GM10847 (cell line): ENCODE results near the gene TEX19.

Source experiments
- POLR2A ChIP-seq: IDR thresholded peaks from 2 replicates; pipeline ENCODE4 v1.6.1; 2011; ENCODE audit not compliant: insufficient read length; ENCODE audit errors: extremely low read depth

TEX19 gene

DNA sequence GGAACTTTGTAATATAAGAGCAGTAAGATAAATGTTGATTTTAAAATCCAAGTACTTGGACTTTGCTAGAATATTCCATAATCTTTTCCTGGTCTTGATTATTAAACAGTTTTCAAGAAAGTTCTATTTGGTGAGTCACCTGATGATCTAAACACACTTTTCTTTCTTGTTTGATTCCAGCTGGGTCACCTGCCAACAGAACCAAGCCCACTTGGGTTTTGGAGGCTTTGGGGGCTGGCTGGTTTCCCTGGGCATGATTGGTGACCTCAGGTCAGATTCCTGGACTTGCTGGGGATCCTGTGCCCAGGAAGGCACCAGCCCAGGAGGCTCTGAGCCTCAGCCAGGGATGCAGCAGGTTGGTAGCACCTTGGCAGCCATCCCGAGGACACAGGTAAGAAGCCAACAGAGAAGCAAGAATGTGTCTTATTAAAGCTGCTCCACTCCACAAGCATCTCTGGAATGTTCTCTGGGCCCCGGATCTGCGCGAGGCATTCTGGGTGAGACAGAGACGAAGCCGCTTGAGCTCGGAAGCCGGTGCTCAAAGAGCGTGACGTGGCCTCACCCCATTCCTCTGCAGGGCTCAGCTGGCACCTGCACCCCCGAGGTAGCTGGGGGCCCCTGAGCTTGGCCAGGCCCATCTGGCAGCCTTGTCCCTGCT lies 3.1 kb upstream of the TEX19 start:
- TF ChIP-seq POLR2A: no peak

GRCh38 chr17:82356845-82357355 lies 2.1 kb upstream of the TEX19 start:
- no peak for TF ChIP-seq POLR2A

GRCh38 chr17:82357394-82357793 lies 1.7 kb upstream of the TEX19 start:
- no peak for TF ChIP-seq POLR2A

- no peak for TF ChIP-seq POLR2A
Observed at GRCh38 chr17:82361885-82362633, 3.0 kb downstream of the TEX19 start.

GRCh38 chr17:82365606-82366295 lies 6.7 kb downstream of the TEX19 start:
- no peak for TF ChIP-seq POLR2A

GRCh38 chr17:82366749-82367148 lies 7.7 kb downstream of the TEX19 start:
- TF ChIP-seq POLR2A: no peak

DNA sequence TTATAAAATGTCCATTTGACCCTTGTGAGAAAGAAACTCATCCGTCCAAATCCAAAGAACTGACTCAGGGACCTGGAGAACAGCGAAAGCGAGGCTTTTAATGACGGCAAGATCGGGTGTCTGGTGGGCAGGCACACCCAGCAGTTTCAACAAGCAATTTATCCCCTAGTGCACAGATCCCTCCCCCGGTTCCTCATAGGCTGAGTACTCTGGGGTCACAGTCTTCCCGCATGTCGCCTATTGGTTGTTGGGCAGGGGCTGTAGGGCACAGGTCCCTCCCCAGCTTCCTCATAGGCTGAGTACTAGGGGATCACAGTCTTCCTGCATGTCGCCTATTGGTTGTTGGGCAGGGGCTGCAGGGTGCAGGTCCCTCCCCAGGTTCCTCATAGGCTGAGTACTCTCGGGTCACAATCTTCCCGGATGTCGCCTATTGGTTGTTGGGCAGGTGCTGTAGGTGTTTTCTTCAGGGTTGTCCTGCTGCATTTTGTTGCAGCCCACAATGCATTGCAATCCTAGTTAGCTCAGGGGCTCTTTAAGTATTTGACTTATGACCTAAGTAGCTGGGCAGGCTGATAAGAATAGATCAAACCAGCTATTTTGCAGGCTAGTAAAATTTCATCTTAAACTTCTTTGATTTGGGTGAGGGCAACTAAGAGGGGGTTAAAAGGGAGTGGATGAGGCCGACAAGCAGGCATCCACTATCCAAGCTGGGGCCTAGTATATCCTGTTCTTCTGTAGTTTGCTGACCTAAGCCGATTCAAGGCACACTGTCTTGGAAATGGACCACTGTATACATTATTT lies 8.9 kb downstream of the TEX19 start:
- TF ChIP-seq POLR2A: no peak

- TF ChIP-seq POLR2A: no peak
Observed at GRCh38 chr17:82369211-82369610, 10.2 kb downstream of the TEX19 start.

DNA sequence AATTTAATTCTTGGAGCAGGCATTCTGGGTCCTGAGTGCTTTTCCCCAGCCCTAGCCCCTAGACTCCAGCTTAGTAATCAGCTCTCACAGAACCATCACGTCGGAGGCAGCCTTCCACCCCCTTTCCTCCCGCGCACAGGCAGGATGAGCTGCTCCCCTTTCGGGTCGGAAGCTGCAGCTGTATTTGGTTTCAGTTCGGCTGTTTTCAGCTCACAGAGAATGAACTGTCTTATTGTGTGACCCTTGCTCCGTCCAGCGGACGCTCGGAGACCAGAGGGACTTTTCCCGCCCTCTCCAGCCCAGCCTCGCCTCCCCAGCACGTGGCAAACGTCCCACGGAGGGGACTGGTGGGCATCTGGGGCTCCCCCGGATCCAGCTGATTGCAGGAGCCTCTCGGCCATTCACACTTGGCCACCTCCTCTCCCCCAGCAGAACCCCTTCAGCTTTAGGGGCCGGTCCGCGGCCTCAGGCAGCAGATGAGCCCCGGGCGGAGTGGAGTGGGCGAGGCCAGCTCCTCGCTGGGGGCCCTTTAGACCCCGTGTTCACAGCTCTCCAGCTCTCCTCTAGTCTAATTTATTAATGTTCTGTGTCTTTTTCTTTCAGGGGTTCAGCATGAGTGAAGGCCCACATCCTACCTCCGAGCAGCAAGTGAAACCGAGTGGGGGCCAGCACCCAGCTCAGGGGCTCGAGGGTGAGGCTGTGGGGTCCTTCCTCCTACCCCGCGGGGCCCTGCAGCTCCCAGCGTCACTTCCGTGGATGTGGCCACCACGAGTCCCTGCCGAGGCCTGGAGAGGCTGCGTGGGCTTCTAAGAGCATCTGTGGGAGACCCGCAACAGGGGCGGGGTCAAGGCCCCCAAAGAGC lies 11.7 kb downstream of the TEX19 start:
- no peak for TF ChIP-seq POLR2A

GRCh38 chr17:82371333-82372248 lies 12.5 kb downstream of the TEX19 start, which contains the start of gene UTS2R:
Gene UTS2R (plus strand): TSS chr17:82371765. CDS start chr17:82374325, 2,560 bp downstream.
- no peak for TF ChIP-seq POLR2A

DNA sequence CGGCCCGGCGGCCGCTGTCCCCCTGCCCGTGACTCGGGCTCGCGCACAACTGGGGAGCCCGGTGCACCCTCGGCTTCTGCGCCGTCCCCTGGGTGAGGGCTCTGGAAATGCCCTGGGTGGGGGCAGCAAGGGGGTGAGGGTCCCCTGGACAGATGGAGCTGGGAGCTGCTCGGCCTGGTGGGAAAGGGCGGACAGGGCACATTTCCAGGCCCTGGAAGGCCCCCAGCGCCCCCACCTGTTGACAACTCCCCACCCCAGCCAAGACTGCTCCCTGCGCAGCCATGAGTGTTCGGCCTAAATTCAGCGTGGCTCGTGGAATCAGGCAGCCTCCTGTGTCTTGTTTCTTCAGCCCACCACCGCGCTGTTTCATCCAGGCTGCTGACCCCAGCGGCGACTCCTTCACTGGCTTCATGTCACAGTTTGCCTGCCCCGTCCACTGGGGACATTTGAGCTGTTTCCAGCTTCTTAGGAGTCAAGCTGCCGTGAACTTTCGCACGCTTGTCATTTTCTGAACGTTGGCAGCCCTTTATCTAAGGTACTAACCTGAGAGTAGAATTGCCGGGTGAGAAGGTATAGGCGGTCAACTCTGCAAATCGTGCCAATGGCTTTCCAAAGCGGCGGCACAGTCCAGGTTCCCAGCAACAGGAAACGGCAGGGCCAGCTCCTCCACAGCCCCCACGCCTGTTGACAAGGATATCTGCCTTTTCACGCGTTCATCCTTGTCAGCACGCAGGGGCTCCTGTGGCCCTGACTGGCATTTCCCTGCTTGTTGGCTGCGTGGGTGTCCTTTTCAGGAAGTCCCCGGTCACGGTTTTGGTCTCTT lies 13.4 kb downstream of the TEX19 start:
- no peak for TF ChIP-seq POLR2A
